Measurements from ENCODE around the gene ARHGAP24. TPM values are rescaled to one million over a fixed set of nuclear protein-coding genes. Genes with fewer than 3 reads are reported as not detected.
"Not testable (repeated sequence)": the region's sequence is repeated elsewhere in the genome, so short reads cannot be mapped to it uniquely, and the experiment has no call there.

The ARHGAP24 gene
- total RNA-seq, 1 donor from 2014 or later = 15.0 TPM

DNA sequence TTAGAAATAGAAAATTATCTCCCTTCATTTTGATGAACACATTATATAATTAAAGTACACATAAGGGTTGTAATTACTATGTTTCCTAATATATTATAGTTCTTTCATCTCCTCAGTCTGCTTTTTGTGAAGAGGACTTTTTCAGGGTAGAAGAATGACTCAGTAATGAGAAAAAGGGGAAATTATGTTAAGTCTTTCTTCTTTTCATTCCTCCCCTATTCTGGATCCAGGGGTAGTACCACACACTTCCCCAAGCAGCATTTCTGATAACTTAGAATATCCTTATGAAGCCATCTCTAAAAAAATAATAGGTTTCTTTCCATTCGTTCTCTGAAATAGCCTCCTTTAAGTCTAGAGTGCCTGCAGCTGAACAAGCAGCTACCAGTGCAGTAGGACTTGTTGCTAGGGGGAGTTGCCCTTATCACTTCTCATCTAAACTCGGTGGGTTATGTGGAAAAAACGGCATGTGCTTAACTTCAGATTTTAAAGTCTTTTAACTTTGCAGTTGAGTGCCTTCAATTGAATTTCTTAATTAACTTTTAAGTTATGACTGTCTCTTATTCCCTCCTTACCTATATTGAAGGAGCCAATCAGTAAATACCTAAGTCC is 184.8 kb downstream of the ARHGAP24 start:
- Mint-ChIP-seq H3K9me3 (no peaks in the 10 kb centered on the region), H3K4me3 (no peak overlapping the region), H3K36me3 (no peaks in the 10 kb centered on the region), H3K4me1 (peaks cover 21% of the 10 kb centered on the region), H3K27me3 (ENCODE audit: low read depth) (no peaks in the 10 kb centered on the region), H3K27ac (no peak overlapping the region)
- TF ChIP-seq, protein P1, sequence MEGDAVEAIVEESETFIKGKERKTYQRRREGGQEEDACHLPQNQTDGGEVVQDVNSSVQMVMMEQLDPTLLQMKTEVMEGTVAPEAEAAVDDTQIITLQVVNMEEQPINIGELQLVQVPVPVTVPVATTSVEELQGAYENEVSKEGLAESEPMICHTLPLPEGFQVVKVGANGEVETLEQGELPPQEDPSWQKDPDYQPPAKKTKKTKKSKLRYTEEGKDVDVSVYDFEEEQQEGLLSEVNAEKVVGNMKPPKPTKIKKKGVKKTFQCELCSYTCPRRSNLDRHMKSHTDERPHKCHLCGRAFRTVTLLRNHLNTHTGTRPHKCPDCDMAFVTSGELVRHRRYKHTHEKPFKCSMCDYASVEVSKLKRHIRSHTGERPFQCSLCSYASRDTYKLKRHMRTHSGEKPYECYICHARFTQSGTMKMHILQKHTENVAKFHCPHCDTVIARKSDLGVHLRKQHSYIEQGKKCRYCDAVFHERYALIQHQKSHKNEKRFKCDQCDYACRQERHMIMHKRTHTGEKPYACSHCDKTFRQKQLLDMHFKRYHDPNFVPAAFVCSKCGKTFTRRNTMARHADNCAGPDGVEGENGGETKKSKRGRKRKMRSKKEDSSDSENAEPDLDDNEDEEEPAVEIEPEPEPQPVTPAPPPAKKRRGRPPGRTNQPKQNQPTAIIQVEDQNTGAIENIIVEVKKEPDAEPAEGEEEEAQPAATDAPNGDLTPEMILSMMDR (IDR thresholded peaks at IDR 0.05; ENCODE audit: unreplicated experiment) = no peak
- DNase-seq (ENCODE audit: low spot score in 2 of 2, unreplicated experiment in 2 of 2) = no peak

DNA sequence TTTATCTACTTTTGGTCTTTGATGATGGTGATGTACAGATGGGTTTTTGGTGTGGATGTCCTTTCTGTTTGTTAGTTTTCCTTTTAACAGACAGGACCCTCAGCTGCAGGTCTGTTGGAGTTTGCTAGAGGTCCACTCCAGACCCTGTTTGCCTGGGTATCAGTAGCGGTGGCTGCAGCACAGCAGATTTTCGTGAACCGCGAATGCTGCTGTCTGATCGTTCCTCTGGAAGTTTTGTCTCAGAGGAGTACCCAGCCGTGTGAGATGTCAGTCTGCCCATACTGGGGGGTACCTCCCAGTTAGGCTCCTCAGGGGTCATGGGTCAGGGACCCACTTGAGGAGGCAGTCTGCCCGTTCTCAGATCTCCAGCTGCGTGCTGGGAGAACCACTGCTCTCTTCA is 191.7 kb downstream of the ARHGAP24 start:
- DNase-seq (ENCODE audit: low spot score in 2 of 2, unreplicated experiment in 2 of 2); H3K4me3 Mint-ChIP-seq: not testable (repeated sequence)

DNA sequence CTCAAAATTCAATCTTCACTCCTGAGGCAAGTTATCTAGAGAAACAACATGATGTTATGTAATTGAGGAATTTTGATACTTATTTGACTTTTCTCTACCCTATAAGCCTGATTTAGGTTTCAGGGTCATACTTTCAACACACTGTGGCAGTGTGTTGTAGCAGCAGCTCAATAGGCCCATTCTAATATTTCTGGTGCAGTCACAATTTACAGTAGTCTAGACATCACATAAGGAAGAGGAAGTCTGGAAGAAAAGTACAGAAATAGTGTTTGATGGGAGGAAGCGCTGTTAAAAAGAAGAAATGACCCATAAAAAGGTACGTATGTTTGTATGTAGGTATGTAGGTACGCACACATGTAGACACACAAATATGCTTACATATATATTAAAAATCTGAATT is 194.3 kb downstream of the ARHGAP24 start:
- Mint-ChIP-seq H3K4me1 (no peaks in the 10 kb centered on the region), H3K9me3 (peaks cover 22% of the 10 kb centered on the region), H3K27ac (no peak overlapping the region), H3K36me3 (peaks cover 11% of the 10 kb centered on the region), H3K4me3 (no peak overlapping the region), H3K27me3 (ENCODE audit: low read depth) (peaks cover 3% of the 10 kb centered on the region)
- DNase-seq (ENCODE audit: low spot score in 2 of 2, unreplicated experiment in 2 of 2) = no peak
- TF ChIP-seq, protein P1 (IDR thresholded peaks at IDR 0.05; ENCODE audit: unreplicated experiment) = no peak

More for the DNA sequence above, 191.7 kb downstream of the ARHGAP24 start:
- H3K4me1 Mint-ChIP-seq; H3K27me3 Mint-ChIP-seq (ENCODE audit: low read depth); H3K27ac Mint-ChIP-seq: not testable (repeated sequence)
- Mint-ChIP-seq H3K36me3 (peaks cover 11% of the 10 kb centered on the region), H3K9me3 (peaks cover 22% of the 10 kb centered on the region)

DNA sequence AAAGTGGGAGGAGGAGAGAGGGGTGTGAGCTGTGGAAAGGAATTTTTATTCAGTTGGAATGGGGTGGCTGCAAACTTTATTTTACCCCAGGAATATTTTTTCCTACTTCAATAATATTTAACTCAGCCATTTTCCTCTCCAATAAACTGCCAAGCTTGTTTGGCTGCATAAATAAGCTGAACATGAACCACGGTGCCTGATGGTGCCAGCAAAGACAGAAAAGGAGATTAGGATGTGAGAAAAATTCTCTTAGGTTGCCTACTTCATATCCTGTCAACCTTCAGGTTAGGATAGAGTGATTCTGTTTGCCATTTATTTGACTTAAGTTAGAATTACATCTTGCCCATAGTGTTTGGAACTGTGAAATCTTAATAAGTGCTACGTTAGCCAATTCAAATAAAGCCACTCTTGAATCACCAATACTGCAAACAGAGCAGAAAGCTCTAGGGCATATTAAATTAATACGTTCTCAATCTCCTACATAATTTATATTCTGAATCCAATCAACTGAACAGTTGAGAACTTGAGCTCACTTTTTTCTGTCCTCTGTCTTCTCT is 195.1 kb downstream of the ARHGAP24 start:
- peaks cover 3% of the 10 kb centered on the region for H3K27me3 Mint-ChIP-seq (ENCODE audit: low read depth)
- H3K4me1 Mint-ChIP-seq = no peaks in the 10 kb centered on the region
- TF ChIP-seq, protein P1 (IDR thresholded peaks at IDR 0.05; ENCODE audit: unreplicated experiment) = no peak
- no peak overlapping the region for H3K4me3 Mint-ChIP-seq
- DNase-seq (ENCODE audit: low spot score in 2 of 2, unreplicated experiment in 2 of 2) = no peak
- peaks cover 11% of the 10 kb centered on the region for H3K36me3 Mint-ChIP-seq
- no peak overlapping the region for H3K27ac Mint-ChIP-seq
- peaks cover 22% of the 10 kb centered on the region for H3K9me3 Mint-ChIP-seq

DNA sequence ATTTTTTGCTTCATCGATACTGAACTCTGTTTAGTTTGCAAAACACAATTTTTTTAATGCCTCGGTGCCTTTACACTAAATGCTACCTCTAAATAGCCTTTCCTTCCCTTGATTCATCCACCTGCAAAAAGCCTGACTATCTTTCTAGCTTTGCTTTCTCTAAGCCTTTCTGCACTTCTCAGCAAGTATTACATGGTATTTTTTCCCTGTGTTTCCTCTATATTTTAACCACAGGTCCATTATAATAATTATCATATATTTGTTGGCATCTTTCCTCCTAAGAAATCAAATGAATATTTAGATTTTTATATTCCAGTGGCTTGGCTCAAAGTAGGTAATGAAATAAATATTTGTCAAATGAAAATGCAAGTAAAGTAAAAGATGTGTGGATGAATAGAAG is 196.2 kb downstream of the ARHGAP24 start:
- DNase-seq (ENCODE audit: low spot score in 2 of 2, unreplicated experiment in 2 of 2) = no peak
- TF ChIP-seq, protein P1 (IDR thresholded peaks at IDR 0.05; ENCODE audit: unreplicated experiment) = no peak
- peaks cover 3% of the 10 kb centered on the region for H3K27me3 Mint-ChIP-seq (ENCODE audit: low read depth)
- H3K4me1 Mint-ChIP-seq = peaks cover 4% of the 10 kb centered on the region
- H3K4me3 Mint-ChIP-seq = no peak overlapping the region
- H3K27ac Mint-ChIP-seq = no peak overlapping the region
- H3K36me3 Mint-ChIP-seq = peaks cover 7% of the 10 kb centered on the region
- H3K9me3 Mint-ChIP-seq = peaks cover 14% of the 10 kb centered on the region

DNA sequence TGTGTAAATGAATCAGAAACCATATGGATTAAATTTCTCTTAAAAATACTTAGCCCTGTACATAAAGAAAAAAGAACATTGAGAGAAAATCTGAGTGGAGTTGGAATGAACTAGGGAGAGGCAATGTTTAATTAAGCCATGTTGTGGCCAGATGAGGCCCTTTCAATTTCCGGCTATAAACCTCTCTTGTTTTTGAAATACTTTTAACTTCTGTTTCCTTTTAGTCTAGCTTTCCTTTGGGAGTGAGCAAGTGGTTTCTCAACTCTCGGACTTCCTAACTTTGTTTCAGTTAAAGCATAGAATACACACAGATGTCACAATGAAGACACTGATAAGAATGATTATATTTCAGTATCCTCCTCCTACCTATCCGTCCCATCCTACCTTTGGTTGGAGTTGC is 197.2 kb downstream of the ARHGAP24 start:
- H3K27me3 Mint-ChIP-seq (ENCODE audit: low read depth) = peaks cover 3% of the 10 kb centered on the region
- peaks cover 11% of the 10 kb centered on the region for H3K9me3 Mint-ChIP-seq
- DNase-seq (ENCODE audit: low spot score in 2 of 2, unreplicated experiment in 2 of 2) = no peak
- peaks cover 14% of the 10 kb centered on the region for H3K4me1 Mint-ChIP-seq
- peaks cover 4% of the 10 kb centered on the region for H3K36me3 Mint-ChIP-seq
- H3K4me3 Mint-ChIP-seq = no peak overlapping the region
- TF ChIP-seq, protein P1 (IDR thresholded peaks at IDR 0.05; ENCODE audit: unreplicated experiment) = no peak
- H3K27ac Mint-ChIP-seq = no peak overlapping the region

Data from mesothelial cell of epicardium (in vitro differentiated cells).